H9 (cell line): Measurements from ENCODE around the gene EEF1G. TPM values are rescaled to one million over a fixed set of nuclear protein-coding genes. Genes with fewer than 3 reads are reported as not detected.

Source experiments
- DNase-seq: peaks from one replicate; pipeline ENCODE4 v3.0.0-alpha.2; 2017
- H2AFZ ChIP-seq: one replicate; pipeline ENCODE4 v1.6.1; 2013; ENCODE audit warnings: mild to moderate bottlenecking, low read length, control low read depth, moderate library complexity
- H2AK5ac ChIP-seq: 2 replicates; pipeline ENCODE4 v1.6.1; 2013; ENCODE audit warnings: low read length, control low read depth, mixed read lengths; ENCODE audit not compliant: insufficient read length
- H2BK120ac ChIP-seq: one replicate; pipeline ENCODE4 v1.6.1; 2013; ENCODE audit warnings: low read depth, mild to moderate bottlenecking, low read length, control low read depth, inconsistent platforms; ENCODE audit not compliant: poor library complexity, severe bottlenecking
- H2BK12ac ChIP-seq: 2 replicates; pipeline ENCODE4 v1.6.1; 2013; ENCODE audit warnings: low read length, control low read depth, mixed read lengths, low read depth; ENCODE audit not compliant: insufficient read length
- H2BK15ac ChIP-seq: 2 replicates; pipeline ENCODE4 v1.6.1; 2013; ENCODE audit warnings: low read depth, low read length, control low read depth
- H2BK20ac ChIP-seq: one replicate; pipeline ENCODE4 v1.6.1; 2013; ENCODE audit warnings: low read depth, mild to moderate bottlenecking, low read length, control low read depth, inconsistent platforms; ENCODE audit not compliant: poor library complexity, severe bottlenecking
- H2BK5ac ChIP-seq: 2 replicates; pipeline ENCODE4 v1.6.1; 2013; ENCODE audit warnings: low read length, control low read depth, mixed read lengths; ENCODE audit not compliant: insufficient read length
- H3K14ac ChIP-seq: 2 replicates; pipeline ENCODE4 v1.6.1; 2013; ENCODE audit warnings: low read length, control low read depth; ENCODE audit not compliant: insufficient read depth
- H3K18ac ChIP-seq: 2 replicates; pipeline ENCODE4 v1.6.1; 2013; ENCODE audit warnings: low read depth, mild to moderate bottlenecking, mixed read lengths, low read length, control low read depth; ENCODE audit not compliant: insufficient read length
- H3K23ac ChIP-seq: 2 replicates; pipeline ENCODE4 v1.6.1; 2013; ENCODE audit warnings: low read length, control low read depth, mixed read lengths, low read depth; ENCODE audit not compliant: insufficient read length
- H3K23me2 ChIP-seq: 2 replicates; pipeline ENCODE4 v1.6.1; 2013; ENCODE audit warnings: low read depth, mild to moderate bottlenecking, mixed read lengths, low read length, control low read depth; ENCODE audit not compliant: insufficient read length, poor library complexity, severe bottlenecking
- H3K27ac ChIP-seq: 2 replicates; pipeline ENCODE4 v1.5.1; 2013; ENCODE audit warnings: low read length, control low read depth, mixed read lengths, low read depth; ENCODE audit not compliant: insufficient read length
- H3K27me3 ChIP-seq: 2 replicates; pipeline ENCODE4 v1.6.1; 2013; ENCODE audit warnings: low read length, control low read depth, inconsistent platforms; ENCODE audit not compliant: insufficient read depth
- H3K4ac ChIP-seq: 2 replicates; pipeline ENCODE4 v1.6.1; 2013; ENCODE audit warnings: low read depth, mild to moderate bottlenecking, control low read depth, inconsistent platforms, low read length, moderate library complexity
- H3K4me1 ChIP-seq: 2 replicates; pipeline ENCODE4 v1.6.1; 2013; ENCODE audit warnings: low read length, control low read depth, inconsistent platforms; ENCODE audit not compliant: insufficient read depth
- H3K4me2 ChIP-seq: 2 replicates; pipeline ENCODE4 v1.6.1; 2013; ENCODE audit warnings: low read length, control low read depth, mixed read lengths; ENCODE audit not compliant: insufficient read length, insufficient read depth
- H3K56ac ChIP-seq: 2 replicates; pipeline ENCODE4 v1.6.1; 2013; ENCODE audit warnings: low read depth, mild to moderate bottlenecking, mixed read lengths, low read length, control low read depth; ENCODE audit not compliant: insufficient read length
- H3K79me1 ChIP-seq: 2 replicates; pipeline ENCODE4 v1.6.1; 2013; ENCODE audit warnings: low read depth, mild to moderate bottlenecking, moderate library complexity, low read length, control low read depth, inconsistent platforms; ENCODE audit not compliant: insufficient read depth, poor library complexity, severe bottlenecking
- H3K79me2 ChIP-seq: 2 replicates; pipeline ENCODE4 v1.6.1; 2013; ENCODE audit warnings: low read length, control low read depth, inconsistent platforms; ENCODE audit not compliant: insufficient read depth
- H3K9ac ChIP-seq: 2 replicates; pipeline ENCODE4 v1.6.1; 2013; ENCODE audit warnings: low read length, control low read depth, mixed read lengths; ENCODE audit not compliant: insufficient read length; ENCODE audit errors: extremely low read depth
- H3K9me3 ChIP-seq: one replicate; pipeline ENCODE4 v1.6.1; 2013; ENCODE audit warnings: low read depth, low read length, inconsistent platforms; ENCODE audit not compliant: control insufficient read depth
- H3T11ph ChIP-seq: one replicate; pipeline ENCODE4 v1.6.1; 2013; ENCODE audit warnings: mild to moderate bottlenecking, low read length, control low read depth, inconsistent platforms
- H4K20me1 ChIP-seq: one replicate; pipeline ENCODE4 v1.6.1; 2013; ENCODE audit not compliant: control insufficient read depth, insufficient read length, insufficient read depth
- H4K5ac ChIP-seq: 2 replicates; pipeline ENCODE4 v1.6.1; 2013; ENCODE audit warnings: low read depth, mild to moderate bottlenecking, mixed read lengths, low read length, control low read depth; ENCODE audit not compliant: insufficient read length
- H4K8ac ChIP-seq: replicated peaks from 2 replicates; pipeline ENCODE4 v1.6.1; 2013; ENCODE audit warnings: low read length, control low read depth, mixed read lengths, low read depth; ENCODE audit not compliant: insufficient read length
- H4K91ac ChIP-seq: 2 replicates; pipeline ENCODE4 v1.6.1; 2013; ENCODE audit warnings: low read depth, mild to moderate bottlenecking, moderate library complexity, mixed read lengths, low read length, control low read depth; ENCODE audit not compliant: insufficient read length
- H3K27ac Mint-ChIP-seq, 3 experiments: 2 replicates in 2 of 3; 3 replicates in 1 of 3; pipeline ENCODE4 v1.8.0; 2020 to 2021; ENCODE audit warnings: mixed read lengths in 3 of 3, mild to moderate bottlenecking in 1 of 3, moderate library complexity in 1 of 3
- H3K27me3 Mint-ChIP-seq: 2 replicates; pipeline ENCODE4 v1.8.0; 2021; ENCODE audit warnings: low read depth, mild to moderate bottlenecking, moderate library complexity, mixed read lengths
- H3K36me3 Mint-ChIP-seq, 3 experiments: 2 replicates in 2 of 3; 3 replicates in 1 of 3; pipeline ENCODE4 v1.8.0; 2020 to 2021; ENCODE audit warnings: low read depth in 3 of 3, mixed read lengths in 3 of 3; ENCODE audit not compliant: insufficient read depth in 1 of 3
- H3K4me1 Mint-ChIP-seq, 2 experiments: 2 replicates each; pipeline ENCODE4 v1.8.0; 2020; ENCODE audit warnings: mixed read lengths in 2 of 2
- H3K4me3 Mint-ChIP-seq, 2 experiments: 2 replicates in 1 of 2; 3 replicates in 1 of 2; pipeline ENCODE4 v1.8.0; 2020 to 2021; ENCODE audit warnings: mild to moderate bottlenecking in 2 of 2, mixed read lengths in 2 of 2, moderate library complexity in 1 of 2
- H3K9me3 Mint-ChIP-seq, 2 experiments: 2 replicates in 1 of 2; 3 replicates in 1 of 2; pipeline ENCODE4 v1.8.0; 2020; ENCODE audit warnings: mild to moderate bottlenecking in 2 of 2, mixed read lengths in 2 of 2, moderate library complexity in 1 of 2
- CTCF ChIP-seq: fragments of 200-600 bp; sonication (generic); conservative IDR thresholded peaks from 3 replicates; pipeline ENCODE4 v1.8.0; 2021; ENCODE audit warnings: antibody characterized with exemption, mild to moderate bottlenecking
- WGBS: extraction: QIAGEN DNeasy Blood & Tissue Kit; methylation state at CpG from one replicate; pipeline ENCODE4 v1.1.7; 2013; ENCODE audit warnings: missing lambda C conversion rate, low lambda C conversion rate, mixed read lengths; ENCODE audit not compliant: insufficient read length; ENCODE audit errors: extremely low coverage; 5-methylcytosine and 5-hydroxymethylcytosine counted together
- total RNA-seq: library from RNA; stranded (reverse); gene quantifications from 2 replicates; pipeline ENCODE4 v1.2.1, GENCODE V29; 2021

Gene EEF1G
- total RNA-seq, 1 experiment from 2014 or later, result 1,790 TPM

- H2AFZ ChIP-seq, result no peak overlapping the region
- no CpG with 5 or more reads among the region's 8 CpGs for WGBS
- H3K4me2 ChIP-seq, result no peak overlapping the region
- no peak overlapping the region for H3K14ac ChIP-seq
- H2BK12ac ChIP-seq, result no peak overlapping the region
- H3K9me3 Mint-ChIP-seq, result no peaks in the 10 kb centered on the region
- H3K79me2 ChIP-seq, result no peaks in the 10 kb centered on the region
- peaks cover 6% of the 10 kb centered on the region for H3K4me1 ChIP-seq
- H3K56ac ChIP-seq, result no peak overlapping the region
- H3K4me3 Mint-ChIP-seq, result no peak overlapping the region
- no peaks in the 10 kb centered on the region for H3K27me3 ChIP-seq
- H2BK5ac ChIP-seq, result no peak overlapping the region
- no peak overlapping the region for H3T11ph ChIP-seq
- H3K4ac ChIP-seq, result no peak overlapping the region
- no peak overlapping the region for H3K9ac ChIP-seq
- no peak overlapping the region for H2BK120ac ChIP-seq
- no peaks in the 10 kb centered on the region for H4K20me1 ChIP-seq
- no peak overlapping the region for H3K23ac ChIP-seq
- no peak overlapping the region for H4K91ac ChIP-seq
- H3K9me3 ChIP-seq, result no peaks in the 10 kb centered on the region
- no peak overlapping the region for H2BK15ac ChIP-seq
- H4K8ac ChIP-seq, result no peak overlapping the region
- no peak overlapping the region for H3K27ac ChIP-seq
- H3K18ac ChIP-seq, result no peak overlapping the region
- no peak for TF ChIP-seq CTCF
- no peak overlapping the region for H2BK20ac ChIP-seq
- H4K5ac ChIP-seq, result no peak overlapping the region
- peaks cover 29 to 37% of the 10 kb centered on the region in 2 experiments for H3K4me1 Mint-ChIP-seq
- no peaks in the 10 kb centered on the region for H3K79me1 ChIP-seq
- peaks cover 7% of the 10 kb centered on the region for H3K27me3 Mint-ChIP-seq
- no peak overlapping the region for H3K27ac Mint-ChIP-seq
- H2AK5ac ChIP-seq, result no peak overlapping the region
- H3K36me3 Mint-ChIP-seq, result peaks cover 54 to 75% (median 71%) of the 10 kb centered on the region in 3 experiments
- no peak for DNase-seq
- peaks cover 5% of the 10 kb centered on the region for H3K23me2 ChIP-seq
These were observed 21.4 kb upstream of the EEF1G start for GRCh38 chr11:62595124-62595523.
